A549 treated with Hydrocortisone at 1 μM for 4 hours (cell line): Measurements from ENCODE around the gene IPO9. TPM values are rescaled to one million over a fixed set of nuclear protein-coding genes. Genes with fewer than 3 reads are reported as not detected.

Experiments
- total RNA-seq: library from RNA; stranded (reverse); fragments of 200-300 nt; extraction: Qiagen RNA extraction; gene quantifications from 5 replicates; pipeline ENCODE4 v1.2.3, GENCODE V29; 2022

IPO9 gene
- 25.9 to 45.1 TPM (median 43.0 TPM) in 5 replicates for total RNA-seq

GRCh38 chr1:201828820-201829774, at the start of gene IPO9:
Gene IPO9, plus strand, starts transcription at chr1:201829157. Its CDS starts 53 bp downstream, at chr1:201829210.

GRCh38 chr1:201888282-201889089, 59.5 kb downstream of the IPO9 start, which contains the start of gene SHISA4:
Gene SHISA4, plus strand, starts transcription at chr1:201888898. Its CDS starts 97 bp downstream, at chr1:201888995.

Other genes with a start within 250 kb of the IPO9 start
- gene SHISA4, start 59.7 kb downstream of the IPO9 start, total RNA-seq, result 11.2 to 16.9 TPM (median 16.0 TPM) in 5 replicates
- gene LMOD1, start 117.4 kb downstream of the IPO9 start, total RNA-seq, result not detected in 5 replicates
- gene TIMM17A, start 126.3 kb downstream of the IPO9 start, total RNA-seq, result 91.8 to 126 TPM (median 102 TPM) in 5 replicates
- gene RNPEP, start 153.5 kb downstream of the IPO9 start, total RNA-seq, result 85.2 to 89.4 TPM (median 87.7 TPM) in 5 replicates
- 112 to 157 TPM (median 146 TPM) in 5 replicates for gene ELF3, start 181.4 kb downstream of the IPO9 start, total RNA-seq